ENCODE data around the gene RGS6.

DNA sequence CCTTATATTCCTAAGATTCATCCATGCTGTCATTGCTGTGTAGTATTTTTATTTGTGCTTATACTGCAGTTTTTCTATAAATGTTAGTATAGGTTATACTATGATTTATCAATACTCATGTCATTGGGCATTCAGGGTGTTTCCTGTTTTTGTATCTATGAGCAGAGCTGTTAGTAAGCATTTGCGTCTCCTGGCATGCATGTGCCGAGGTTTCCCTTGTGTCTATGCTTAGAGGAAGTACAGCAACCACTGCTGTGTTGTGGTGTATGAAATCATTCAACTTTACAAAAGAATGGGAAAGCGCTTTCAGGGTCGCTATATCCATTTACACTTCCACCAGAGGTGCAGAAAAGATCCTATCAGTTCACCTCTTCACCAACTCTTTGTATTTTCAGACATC is 122.7 kb downstream of the RGS6 start:
- TF ChIP-seq POLR2AphosphoS5 (IDR thresholded peaks at IDR 0.05), result no peak
- TF ChIP-seq, protein P1, sequence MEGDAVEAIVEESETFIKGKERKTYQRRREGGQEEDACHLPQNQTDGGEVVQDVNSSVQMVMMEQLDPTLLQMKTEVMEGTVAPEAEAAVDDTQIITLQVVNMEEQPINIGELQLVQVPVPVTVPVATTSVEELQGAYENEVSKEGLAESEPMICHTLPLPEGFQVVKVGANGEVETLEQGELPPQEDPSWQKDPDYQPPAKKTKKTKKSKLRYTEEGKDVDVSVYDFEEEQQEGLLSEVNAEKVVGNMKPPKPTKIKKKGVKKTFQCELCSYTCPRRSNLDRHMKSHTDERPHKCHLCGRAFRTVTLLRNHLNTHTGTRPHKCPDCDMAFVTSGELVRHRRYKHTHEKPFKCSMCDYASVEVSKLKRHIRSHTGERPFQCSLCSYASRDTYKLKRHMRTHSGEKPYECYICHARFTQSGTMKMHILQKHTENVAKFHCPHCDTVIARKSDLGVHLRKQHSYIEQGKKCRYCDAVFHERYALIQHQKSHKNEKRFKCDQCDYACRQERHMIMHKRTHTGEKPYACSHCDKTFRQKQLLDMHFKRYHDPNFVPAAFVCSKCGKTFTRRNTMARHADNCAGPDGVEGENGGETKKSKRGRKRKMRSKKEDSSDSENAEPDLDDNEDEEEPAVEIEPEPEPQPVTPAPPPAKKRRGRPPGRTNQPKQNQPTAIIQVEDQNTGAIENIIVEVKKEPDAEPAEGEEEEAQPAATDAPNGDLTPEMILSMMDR (IDR thresholded peaks at IDR 0.05), result no peak
